HG03460 (cell line): ENCODE results near the gene UCP2.

Source experiments
- ATAC-seq: cut with Tn5 transposase; IDR thresholded peaks from one replicate; pipeline ENCODE4 v1.9.1; 2021; ENCODE audit not compliant: unreplicated experiment

Gene UCP2

GRCh38 chr11:73972620-73973449 lies 9.8 kb downstream of the UCP2 start:
- ATAC-seq, result no peak

GRCh38 chr11:73972187-73972586 lies 10.5 kb downstream of the UCP2 start:
- no peak for ATAC-seq

GRCh38 chr11:73971175-73971719 lies 11.4 kb downstream of the UCP2 start:
- ATAC-seq, result no peak

DNA sequence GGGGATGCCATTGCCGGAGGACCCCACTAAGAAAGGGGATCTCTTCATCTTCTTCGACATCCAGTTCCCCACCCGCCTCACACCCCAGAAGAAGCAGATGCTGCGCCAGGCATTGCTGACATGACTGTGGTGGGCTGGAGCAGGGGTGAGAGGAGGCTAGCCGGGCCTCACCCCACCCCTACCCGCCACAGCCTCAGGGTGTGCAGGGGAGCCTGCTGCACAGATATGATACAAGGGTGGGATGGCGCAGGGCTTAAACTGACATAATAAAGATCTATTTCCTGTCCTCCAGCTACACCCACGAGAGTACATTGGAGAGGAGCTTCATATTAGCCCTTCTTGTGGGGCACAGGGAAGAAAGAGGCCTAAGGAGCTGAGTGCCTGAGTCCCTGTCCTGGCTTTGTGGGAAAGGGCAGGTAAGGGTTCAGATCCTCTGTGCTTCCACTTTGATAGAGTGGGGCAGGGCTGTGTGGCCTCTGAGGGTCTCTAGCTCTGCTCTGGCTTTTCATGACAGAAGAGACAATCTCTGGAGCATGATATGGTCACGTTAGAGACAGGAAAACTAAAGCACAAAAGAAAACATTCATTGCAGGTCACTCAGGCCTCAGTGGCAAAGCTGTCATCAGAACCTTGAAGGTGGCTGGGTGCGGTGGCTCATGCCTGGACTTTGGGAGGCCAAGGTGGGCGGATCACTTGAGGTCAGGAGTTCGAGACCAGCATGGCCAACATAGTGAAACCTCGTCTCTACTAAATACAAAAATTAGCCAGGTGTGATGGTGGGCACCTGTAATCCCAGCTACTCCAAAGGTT lies 12.4 kb downstream of the UCP2 start:
- ATAC-seq, result no peak

GRCh38 chr11:73969091-73969490 lies 13.6 kb downstream of the UCP2 start:
- no peak for ATAC-seq

- no peak for ATAC-seq
These were observed 14.2 kb downstream of the UCP2 start for GRCh38 chr11:73968356-73968966.

- ATAC-seq, result no peak
These were observed 16.9 kb downstream of the UCP2 start for GRCh38 chr11:73965764-73966121.

DNA sequence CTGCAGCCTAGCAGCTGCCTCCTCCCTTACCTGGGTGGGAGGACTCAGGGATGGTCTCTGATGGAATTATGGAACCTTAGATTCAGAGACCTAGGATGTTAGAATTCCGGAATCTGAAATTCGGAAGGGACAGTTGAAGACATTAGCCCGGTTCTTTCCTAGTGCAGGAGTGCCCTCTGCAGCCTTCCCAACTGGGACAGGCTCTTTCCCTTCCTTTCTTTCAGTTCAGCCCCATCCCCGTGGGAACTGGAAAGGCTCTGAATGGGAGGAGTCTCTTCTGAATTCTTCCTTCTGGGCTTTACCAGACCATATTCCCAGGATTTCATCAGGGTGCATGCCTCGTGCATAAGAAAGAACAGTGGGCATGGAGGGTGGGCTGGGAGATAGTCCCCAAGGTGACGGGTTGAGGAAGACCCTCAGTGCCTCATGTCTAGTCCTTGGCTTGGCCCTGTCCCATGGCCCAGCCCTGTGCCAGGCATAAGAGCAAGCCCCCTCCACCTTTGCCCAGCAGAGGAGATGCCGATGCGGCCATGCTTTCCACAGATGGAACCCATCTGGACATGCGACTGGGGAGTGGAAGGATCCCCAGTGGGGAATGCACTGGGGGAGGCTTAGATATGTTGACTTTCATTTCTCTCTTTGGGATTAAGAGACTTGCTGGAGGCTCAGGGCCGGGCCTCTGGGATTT lies 17.4 kb downstream of the UCP2 start:
- no peak for ATAC-seq

GRCh38 chr11:73963861-73964260 lies 18.8 kb downstream of the UCP2 start:
- ATAC-seq, result no peak

GRCh38 chr11:73962101-73962705 lies 20.4 kb downstream of the UCP2 start:
- no peak for ATAC-seq

DNA sequence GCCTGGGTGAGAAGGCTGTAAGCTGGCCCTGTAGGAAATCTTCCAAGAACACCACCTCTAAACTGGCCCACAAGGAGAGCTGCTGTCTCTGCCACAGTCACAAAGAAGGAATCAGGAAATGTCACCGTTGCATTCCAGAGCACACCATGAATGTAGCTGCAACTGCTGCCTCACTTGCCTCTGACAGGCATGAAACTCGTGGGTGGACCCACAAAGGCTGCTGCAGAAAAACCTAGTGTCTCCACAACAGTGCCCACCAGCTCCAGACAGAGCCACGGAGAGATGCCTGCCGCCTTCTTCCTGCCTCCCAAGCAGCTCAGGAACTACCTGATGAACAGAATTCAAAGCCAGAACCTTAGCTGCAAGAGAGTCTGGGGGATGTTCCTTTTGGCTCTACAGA lies 21.3 kb downstream of the UCP2 start:
- no peak for ATAC-seq

- no peak for ATAC-seq
These were observed 24.0 kb downstream of the UCP2 start for GRCh38 chr11:73958521-73959141.

DNA sequence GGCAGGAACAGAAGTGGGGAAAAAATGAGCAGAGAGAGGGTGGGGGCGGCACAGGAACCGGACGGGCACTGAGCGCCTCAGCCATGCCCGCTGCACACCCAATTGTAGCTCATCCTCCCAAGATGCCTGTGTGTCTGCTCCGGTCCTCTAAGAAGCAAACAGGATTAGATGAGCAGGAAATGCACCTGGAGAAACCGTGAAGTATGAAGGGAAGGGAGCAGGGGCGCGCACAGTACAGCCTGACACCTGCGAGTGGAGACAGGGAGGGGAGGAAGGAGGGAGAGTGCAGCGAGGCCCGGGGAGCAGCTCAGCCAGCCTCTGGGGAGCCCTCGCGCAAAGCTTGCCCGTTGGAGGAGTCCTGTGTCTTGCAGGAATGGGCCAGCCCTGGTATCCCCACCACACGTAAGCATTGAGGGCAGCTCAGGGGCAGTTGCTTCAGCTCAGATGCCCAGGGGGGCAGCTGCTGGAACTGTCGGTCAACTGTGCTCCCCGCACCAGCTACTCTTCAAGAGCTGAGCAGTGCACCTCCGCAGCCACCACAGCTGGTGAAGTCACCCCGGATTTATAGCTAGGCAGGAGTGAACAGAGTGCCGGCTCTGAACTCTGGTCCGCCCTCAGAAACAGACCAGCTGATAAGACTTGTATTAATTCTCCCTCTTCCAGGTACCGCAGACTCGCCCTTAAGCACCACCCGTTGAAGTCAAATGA lies 24.8 kb downstream of the UCP2 start:
- no peak for ATAC-seq

- no peak for ATAC-seq
These were observed 25.6 kb downstream of the UCP2 start for GRCh38 chr11:73956876-73957653.

GRCh38 chr11:73951797-73952196 lies 30.8 kb downstream of the UCP2 start:
- no peak for ATAC-seq

DNA sequence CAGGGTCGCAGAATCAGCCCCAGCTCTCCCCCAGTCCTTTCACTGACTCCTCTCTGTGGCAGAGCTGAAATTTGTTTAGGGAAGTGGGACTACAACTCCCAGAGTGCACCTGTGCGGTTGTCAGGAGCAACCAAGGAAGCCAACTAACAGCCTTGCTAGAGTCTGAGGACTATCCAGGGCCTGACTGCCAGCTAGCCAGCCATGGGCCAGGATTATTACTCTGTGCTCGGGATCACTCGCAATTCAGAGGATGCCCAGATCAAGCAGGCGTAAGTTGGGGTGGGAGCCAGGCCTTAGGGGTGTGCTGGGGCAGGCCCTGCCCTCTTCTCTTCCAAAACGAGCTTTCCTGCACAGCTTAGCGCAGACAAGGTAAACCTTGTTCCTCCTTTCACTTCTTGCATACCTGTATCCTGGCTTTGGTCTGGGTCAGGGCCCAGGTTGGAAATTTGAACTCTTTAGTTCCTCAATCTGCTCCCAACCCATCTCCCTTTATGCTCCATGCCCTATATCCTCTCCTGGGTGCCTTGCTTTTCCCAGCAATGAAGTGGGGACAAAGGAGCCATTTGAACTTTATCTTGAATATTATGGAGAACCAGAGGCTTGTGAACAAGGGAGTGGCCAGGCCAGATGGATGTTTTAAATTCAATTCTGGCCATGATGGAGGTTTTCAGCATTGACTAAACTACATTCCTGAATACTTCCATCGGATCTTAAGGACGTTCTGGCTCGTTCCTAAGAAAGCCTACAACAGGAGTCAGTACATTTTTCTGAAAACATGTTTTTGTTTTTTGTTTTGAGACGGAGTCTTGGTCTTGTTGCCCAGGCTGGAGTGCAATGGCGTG lies 31.6 kb downstream of the UCP2 start, which contains the start of gene DNAJB13:
DNAJB13 (plus strand) TSS at position 158 of the 842 bp plus-strand sequence; CDS start at position 202, 44 bp downstream.
- ATAC-seq, result peak; percentile 80

- no peak for ATAC-seq
These were observed 32.7 kb downstream of the UCP2 start for GRCh38 chr11:73949912-73950311.

DNA sequence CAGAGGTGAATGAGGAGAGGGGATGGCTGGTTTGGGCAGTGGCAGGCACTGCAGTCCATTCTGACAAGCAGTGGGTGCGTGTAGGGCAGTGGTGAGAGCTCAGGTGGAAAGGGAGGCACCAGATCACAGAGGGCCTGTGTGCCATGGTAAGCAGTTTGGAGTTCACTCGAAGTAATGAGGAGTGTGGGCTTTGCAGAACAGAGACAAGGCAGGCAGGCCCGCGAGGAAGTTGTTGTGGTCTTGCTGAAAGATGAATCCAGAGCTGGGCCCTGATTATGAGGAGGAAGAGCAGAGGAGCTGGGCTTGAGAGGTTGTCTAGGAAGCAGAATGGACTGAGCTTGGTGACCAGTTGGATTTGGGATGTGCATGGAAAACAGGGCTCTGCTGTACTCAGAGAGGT lies 33.4 kb downstream of the UCP2 start:
- no peak for ATAC-seq
